ENCODE measurements around the gene RNASE11. TPM values are rescaled to one million over a fixed set of nuclear protein-coding genes. Genes with fewer than 3 reads are reported as not detected.

Gene RNASE11
- total and polyA plus RNA-seq, 10 of the 15 experiments (the other 5 are each of a cell fraction or from before 2014, with no cell fraction given) = not detected

- no peak for TF ChIP-seq TCF12 (IDR thresholded peaks at IDR 0.05; ENCODE audit: low read depth, low read length)
- TF ChIP-seq BCL3 (IDR thresholded peaks at IDR 0.05; ENCODE audit: borderline replicate concordance, insufficient read depth, low read depth, low read length, poor library complexity, severe bottlenecking) = no peak
- peak; percentile 54; the same call in 1 of the 2 replicates for TF ChIP-seq IKZF1 (conservative IDR thresholded peaks at IDR 0.05)
- 0 out of 2 replicates have a peak, but pooled peaks have one; percentile 22 for TF ChIP-seq CREM (IDR thresholded peaks at IDR 0.05; ENCODE audit: low read depth)
- no peak for TF ChIP-seq TAF1 (IDR thresholded peaks at IDR 0.05; ENCODE audit: borderline replicate concordance, low read depth, low read length)
Measured at GRCh38 chr14:20630340-20631022, 42.7 kb upstream of the RNASE11 start (continued).

- intact Hi-C loops (cut with micrococcal nuclease; ENCODE audit: unreplicated experiment) = no loop called here
- ChIA-PET RAD21 (ENCODE audit: unreplicated experiment) (interaction anchor here (0.7 to 2.0 kb wide), 3 partner anchors 14 to 63 kb away, joined by 3 to 5 read pairs (median 4); no protein-coding TSS in a partner anchor), SMC1A (ENCODE audit: uncharacterized antibody, unreplicated experiment) (interaction anchor here (1.0 to 5.2 kb wide), 5 partner anchors 10 to 64 kb away, joined by 3 to 49 read pairs (median 3); partner anchors contain the start of gene RNASE4), CTCF (interaction anchor here (0.5 to 1.4 kb wide), 6 partner anchors 9 to 508 kb away, joined by 3 to 5 read pairs (median 4); no protein-coding TSS in a partner anchor), POLR2A (interaction anchor here (0.5 kb wide), 1 partner anchor 32 kb away, joined by 4 read pairs; no protein-coding TSS in a partner anchor)
- Histone ChIP-seq H3K4me3 (no peak overlapping the region), H3K4me2 (ENCODE audit: control insufficient read depth, insufficient read depth) (no peak overlapping the region; the same call in 1 of the 2 replicates), H3K27me3 (replicated peaks in 1 of 2; ENCODE audit: control insufficient read depth in 2 of 2, insufficient read depth in 2 of 2, low read length in 1 of 2) (peaks cover 0 to 2% of the 10 kb centered on the region in 2 experiments; a peak in 2 of 4 replicates), H3K9me3 (replicated peaks; ENCODE audit: control insufficient read depth, insufficient read depth, low read length) (no peaks in the 10 kb centered on the region), H4K20me1 (ENCODE audit: control insufficient read depth, insufficient read depth) (no peaks in the 10 kb centered on the region), H2AFZ (ENCODE audit: control insufficient read depth, low read depth, low read length) (no peak overlapping the region), H3K9ac (ENCODE audit: control insufficient read depth, insufficient read depth, low read length) (no peak overlapping the region), H3K27ac (ENCODE audit: control insufficient read depth, insufficient read depth) (no peak overlapping the region), H3K4me1 (ENCODE audit: control insufficient read depth, insufficient read depth, low read length) (peaks cover 23% of the 10 kb centered on the region), H3K79me2 (ENCODE audit: control insufficient read depth, insufficient read depth, low read length) (no peaks in the 10 kb centered on the region), H3K36me3 (ENCODE audit: control insufficient read depth in 2 of 2, insufficient read depth in 2 of 2, low read length in 1 of 2) (no peaks in the 10 kb centered on the region)
- no peak for FAIRE-seq
- in situ Hi-C loops (cut with MboI) = no loop called here
- no peak for ATAC-seq
- no TSS peak for BruUV-seq (replicated peaks)
- DNase-seq (ENCODE audit: low read depth, low spot score) = no peak
- WGBS (ENCODE audit: insufficient coverage, insufficient replicate concordance, low lambda C conversion rate, missing lambda C conversion rate) = 37% methylated on average over 10 of the region's 10 CpGs
- TF ChIP-seq ZNF24 (IDR thresholded peaks at IDR 0.05) (no peak), FOXK2 (IDR thresholded peaks at IDR 0.05) (0 out of 2 replicates have a peak, but pooled peaks have one; percentile 19), ASH2L (IDR thresholded peaks at IDR 0.05; ENCODE audit: borderline replicate concordance, low read depth) (no peak)
Measured at GRCh38 chr14:20628063-20628854, 40.5 kb upstream of the RNASE11 start.
